ENCODE results near the gene P4HA1.

The P4HA1 gene

GRCh38 chr10:73054286-73054685 lies 42.4 kb downstream of the P4HA1 start:
- Histone ChIP-seq H3K27me3 (ENCODE audit: insufficient read depth, low read depth) (no peaks in the 10 kb centered on the region), H3K27ac (no peak overlapping the region), H4K20me1 (ENCODE audit: insufficient read depth) (no peaks in the 10 kb centered on the region), H3K36me3 (ENCODE audit: insufficient read depth) (no peaks in the 10 kb centered on the region), H3K79me2 (ENCODE audit: insufficient read depth, low read depth) (no peaks in the 10 kb centered on the region), H3K9ac (no peak overlapping the region), H3K4me2 (no peak overlapping the region), H3K4me1 (ENCODE audit: low read depth, poor library complexity, severe bottlenecking) (peaks cover 18% of the 10 kb centered on the region), H3K4me3 (IDR thresholded peaks at IDR 0.05; ENCODE audit: insufficient read depth, low read depth, low read length) (no peak overlapping the region), H2AFZ (ENCODE audit: low read depth) (no peak overlapping the region)
- TF ChIP-seq CTCF (conservative IDR thresholded peaks at IDR 0.05; ENCODE audit: low read depth, low read length): no peak

GRCh38 chr10:73053275-73053674 lies 43.4 kb downstream of the P4HA1 start:
- no peak overlapping the region for H3K27ac ChIP-seq
- no peak overlapping the region for H3K4me3 ChIP-seq (IDR thresholded peaks at IDR 0.05; ENCODE audit: insufficient read depth, low read depth, low read length)
- no peaks in the 10 kb centered on the region for H3K36me3 ChIP-seq (ENCODE audit: insufficient read depth)
- H3K79me2 ChIP-seq (ENCODE audit: insufficient read depth, low read depth): no peaks in the 10 kb centered on the region
- no peak overlapping the region for H3K9ac ChIP-seq
- H3K27me3 ChIP-seq (ENCODE audit: insufficient read depth, low read depth): no peaks in the 10 kb centered on the region
- H2AFZ ChIP-seq (ENCODE audit: low read depth): no peak overlapping the region
- peaks cover 18% of the 10 kb centered on the region for H3K4me1 ChIP-seq (ENCODE audit: low read depth, poor library complexity, severe bottlenecking)
- no peak for TF ChIP-seq CTCF (conservative IDR thresholded peaks at IDR 0.05; ENCODE audit: low read depth, low read length)
- H4K20me1 ChIP-seq (ENCODE audit: insufficient read depth): no peaks in the 10 kb centered on the region
- no peak overlapping the region for H3K4me2 ChIP-seq

- no peak for TF ChIP-seq CTCF (conservative IDR thresholded peaks at IDR 0.05; ENCODE audit: low read depth, low read length)
- H3K36me3 ChIP-seq (ENCODE audit: insufficient read depth): 0 out of 2 replicates have a peak, but pooled peaks cover 2% of the 10 kb centered on the region
- H3K4me1 ChIP-seq (ENCODE audit: low read depth, poor library complexity, severe bottlenecking): no peaks in the 10 kb centered on the region
- H3K4me2 ChIP-seq: no peak overlapping the region
- no peaks in the 10 kb centered on the region for H3K79me2 ChIP-seq (ENCODE audit: insufficient read depth, low read depth)
- H4K20me1 ChIP-seq (ENCODE audit: insufficient read depth): no peaks in the 10 kb centered on the region
- no peak overlapping the region for H3K27ac ChIP-seq
- no peaks in the 10 kb centered on the region for H3K27me3 ChIP-seq (ENCODE audit: insufficient read depth, low read depth)
- H2AFZ ChIP-seq (ENCODE audit: low read depth): no peak overlapping the region
- no peak overlapping the region for H3K4me3 ChIP-seq (IDR thresholded peaks at IDR 0.05; ENCODE audit: insufficient read depth, low read depth, low read length)
- H3K9ac ChIP-seq: no peak overlapping the region; the same call in 1 of the 2 replicates
Measured at GRCh38 chr10:73044378-73045285, 52.0 kb downstream of the P4HA1 start.

GRCh38 chr10:73043766-73044377 lies 52.8 kb downstream of the P4HA1 start:
- H3K36me3 ChIP-seq (ENCODE audit: insufficient read depth): 0 out of 2 replicates have a peak, but pooled peaks cover 2% of the 10 kb centered on the region
- H3K4me3 ChIP-seq (IDR thresholded peaks at IDR 0.05; ENCODE audit: insufficient read depth, low read depth, low read length): no peak overlapping the region
- TF ChIP-seq CTCF (conservative IDR thresholded peaks at IDR 0.05; ENCODE audit: low read depth, low read length): no peak
- no peaks in the 10 kb centered on the region for H4K20me1 ChIP-seq (ENCODE audit: insufficient read depth)
- H3K4me2 ChIP-seq: no peak overlapping the region
- no peak overlapping the region for H3K9ac ChIP-seq
- H2AFZ ChIP-seq (ENCODE audit: low read depth): no peak overlapping the region
- no peaks in the 10 kb centered on the region for H3K27me3 ChIP-seq (ENCODE audit: insufficient read depth, low read depth)
- no peaks in the 10 kb centered on the region for H3K4me1 ChIP-seq (ENCODE audit: low read depth, poor library complexity, severe bottlenecking)
- H3K79me2 ChIP-seq (ENCODE audit: insufficient read depth, low read depth): no peaks in the 10 kb centered on the region
- H3K27ac ChIP-seq: no peak overlapping the region

Data from KMS-11 (cell line).